GM12865 (cell line): ENCODE results near the gene SLC50A1.

Source experiments
- DNase-seq: peaks from one replicate; pipeline ENCODE4 v3.0.0; 2010; ENCODE audit warnings: low read depth
- H3K4me3 ChIP-seq: 2 replicates; pipeline ENCODE4 v1.5.1; 2011; ENCODE audit warnings: mild to moderate bottlenecking, low read depth, low read length, control low read depth
- TF ChIP-seq, protein P1 (sequence below): IDR thresholded peaks from 2 replicates; pipeline ENCODE4 v1.5.1; 2011; ENCODE audit warnings: low read length, control low read depth, low read depth, inconsistent platforms; ENCODE audit not compliant: insufficient read depth; ENCODE audit errors: missing control alignments

Gene SLC50A1

DNA sequence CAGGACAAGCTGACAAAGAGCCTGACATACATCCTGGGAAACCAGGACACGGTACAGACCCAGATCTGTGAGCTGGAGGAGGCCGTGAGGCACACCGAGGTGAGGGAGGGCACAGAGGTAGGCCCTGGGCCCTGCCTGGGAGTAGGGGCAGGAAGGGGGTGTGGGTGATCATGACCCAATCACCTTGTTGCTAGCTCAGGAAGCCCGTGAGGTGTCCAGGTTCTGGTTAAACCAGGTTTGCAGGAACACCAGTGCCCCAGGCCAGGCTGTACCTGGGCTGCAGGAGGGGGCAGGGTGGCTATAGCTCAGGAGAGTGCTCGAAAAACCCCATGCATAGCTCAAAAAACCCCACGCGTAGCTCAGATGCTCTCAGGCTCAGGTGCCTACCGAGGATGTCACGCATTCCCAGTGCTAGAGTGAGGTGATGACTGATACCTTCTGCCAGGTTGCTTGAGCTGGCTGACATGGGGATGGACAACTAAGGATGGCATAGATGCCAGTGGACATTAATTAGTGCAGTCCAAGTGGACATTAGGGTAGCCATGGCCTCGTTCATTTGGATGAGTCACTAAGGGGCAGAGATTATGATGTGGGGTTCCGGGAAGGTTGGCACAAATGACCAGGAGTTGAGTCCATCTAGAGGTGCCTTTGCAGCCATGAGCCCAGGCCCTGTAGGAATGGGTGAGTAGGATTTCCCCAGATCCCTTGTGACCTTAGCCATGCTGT is 41.7 kb downstream of the SLC50A1 start:
- no peak overlapping the region for H3K4me3 ChIP-seq
- DNase-seq, result no peak
- TF ChIP-seq, protein P1, sequence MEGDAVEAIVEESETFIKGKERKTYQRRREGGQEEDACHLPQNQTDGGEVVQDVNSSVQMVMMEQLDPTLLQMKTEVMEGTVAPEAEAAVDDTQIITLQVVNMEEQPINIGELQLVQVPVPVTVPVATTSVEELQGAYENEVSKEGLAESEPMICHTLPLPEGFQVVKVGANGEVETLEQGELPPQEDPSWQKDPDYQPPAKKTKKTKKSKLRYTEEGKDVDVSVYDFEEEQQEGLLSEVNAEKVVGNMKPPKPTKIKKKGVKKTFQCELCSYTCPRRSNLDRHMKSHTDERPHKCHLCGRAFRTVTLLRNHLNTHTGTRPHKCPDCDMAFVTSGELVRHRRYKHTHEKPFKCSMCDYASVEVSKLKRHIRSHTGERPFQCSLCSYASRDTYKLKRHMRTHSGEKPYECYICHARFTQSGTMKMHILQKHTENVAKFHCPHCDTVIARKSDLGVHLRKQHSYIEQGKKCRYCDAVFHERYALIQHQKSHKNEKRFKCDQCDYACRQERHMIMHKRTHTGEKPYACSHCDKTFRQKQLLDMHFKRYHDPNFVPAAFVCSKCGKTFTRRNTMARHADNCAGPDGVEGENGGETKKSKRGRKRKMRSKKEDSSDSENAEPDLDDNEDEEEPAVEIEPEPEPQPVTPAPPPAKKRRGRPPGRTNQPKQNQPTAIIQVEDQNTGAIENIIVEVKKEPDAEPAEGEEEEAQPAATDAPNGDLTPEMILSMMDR, result no peak

- DNase-seq, result no peak
- no peak overlapping the region for H3K4me3 ChIP-seq
- TF ChIP-seq, protein P1, result no peak
Observed at GRCh38 chr1:155177918-155178281, 42.2 kb downstream of the SLC50A1 start.

DNA sequence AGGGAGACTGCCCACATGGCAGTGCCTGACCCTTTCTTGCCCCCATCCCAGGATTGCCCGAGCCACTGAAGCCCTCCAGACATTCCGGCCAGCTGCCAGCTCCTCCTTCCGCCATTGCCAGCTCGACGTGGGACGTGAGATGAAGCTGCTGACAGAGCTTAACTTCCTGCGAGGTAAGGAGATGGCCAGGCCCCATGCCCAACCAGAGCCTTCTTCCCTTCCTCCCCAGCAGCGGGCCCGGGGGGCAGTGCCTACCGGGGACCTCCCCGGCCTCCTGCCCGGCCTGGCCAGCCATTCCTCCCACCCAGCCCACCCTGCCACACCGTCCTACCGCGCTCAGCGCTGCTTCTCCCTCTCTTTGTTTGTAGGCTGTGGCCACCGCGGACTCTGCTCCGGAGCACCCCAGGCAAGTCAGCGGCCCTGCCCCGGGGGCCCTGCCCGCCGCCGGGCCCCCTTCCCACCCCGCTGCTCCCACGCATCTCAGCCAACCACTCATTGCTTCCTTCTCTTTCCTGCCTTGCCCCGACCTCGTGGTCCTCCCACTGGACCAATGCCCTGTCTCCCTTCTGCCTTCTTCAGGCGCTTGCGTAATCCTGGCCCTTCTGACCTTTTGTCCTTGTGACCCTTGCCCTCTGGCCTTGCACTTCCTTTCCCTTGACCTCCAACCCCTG is 42.9 kb downstream of the SLC50A1 start:
- no peak overlapping the region for H3K4me3 ChIP-seq
- no peak for DNase-seq
- TF ChIP-seq, protein P1, result no peak

- TF ChIP-seq, protein P1, result no peak
- no peak overlapping the region for H3K4me3 ChIP-seq
- DNase-seq, result no peak
Observed at GRCh38 chr1:155179112-155180031, 43.7 kb downstream of the SLC50A1 start.

GRCh38 chr1:155181371-155182051 is 45.9 kb downstream of the SLC50A1 start:
- H3K4me3 ChIP-seq, result no peak overlapping the region
- TF ChIP-seq, protein P1, result no peak
- DNase-seq, result no peak

GRCh38 chr1:155182052-155182550 is 46.4 kb downstream of the SLC50A1 start:
- TF ChIP-seq, protein P1, result no peak
- no peak for DNase-seq
- no peak overlapping the region for H3K4me3 ChIP-seq
